Suprapubic skin (tissue), 4 donors: Measurements from ENCODE around the gene APOB. TPM values are rescaled to one million over a fixed set of nuclear protein-coding genes. Genes with fewer than 3 reads are reported as not detected.

ENCODE experiments used
- DNase-seq, 2 donors: peaks; one replicate each; pipeline ENCODE4 v3.0.0-alpha.2; 2019; ENCODE audit warnings: low spot score in 2 of 2
- H3K27ac ChIP-seq: fragments of 200-600 bp; sonication (generic); one replicate; pipeline ENCODE4 v1.5.1; 2019
- H3K27me3 ChIP-seq: fragments of 200-600 bp; sonication (generic); one replicate; pipeline ENCODE4 v1.5.1; 2019
- H3K36me3 ChIP-seq: fragments of 200-600 bp; sonication (generic); one replicate; pipeline ENCODE4 v1.5.1; 2019
- H3K4me1 ChIP-seq: fragments of 200-600 bp; sonication (generic); one replicate; pipeline ENCODE4 v1.5.1; 2019
- H3K4me3 ChIP-seq: fragments of 200-600 bp; sonication (generic); one replicate; pipeline ENCODE4 v1.5.1; 2019; ENCODE audit warnings: mild to moderate bottlenecking
- H3K9me3 ChIP-seq: fragments of 200-600 bp; sonication (generic); one replicate; pipeline ENCODE4 v1.5.1; 2019
- EP300 ChIP-seq: sonication (generic); formaldehyde crosslinking; IDR thresholded peaks from one replicate; pipeline ENCODE4 v1.6.1; 2017; ENCODE audit warnings: antibody characterized with exemption
- POLR2A ChIP-seq, 2 donors: fragments of 450-650 bp; IDR thresholded peaks; one replicate each; pipeline ENCODE4 v1.6.1; 2017; ENCODE audit warnings: antibody characterized with exemption in 2 of 2, mild to moderate bottlenecking in 2 of 2, moderate library complexity in 2 of 2
- POLR2AphosphoS5 ChIP-seq, 3 donors: sonication (generic); formaldehyde crosslinking; IDR thresholded peaks; one replicate each; pipeline ENCODE4 v1.6.1; 2017; ENCODE audit warnings: antibody characterized with exemption in 3 of 3
- WGBS: methylation state at CpG from one replicate; pipeline ENCODE4 v1.1.5; 2018; 5-methylcytosine and 5-hydroxymethylcytosine counted together
- total RNA-seq, 4 donors: library from RNA; depleted of rRNA; stranded (reverse); fragments of >200 nt; gene quantifications; one replicate each; pipeline ENCODE4 v1.1.0, GENCODE V29; 2016
- TF ChIP-seq, protein P1 (sequence below), 2 donors: fragments of 200-600 bp in 1 of 2; fragments of 450-650 bp in 1 of 2; sonication (generic) in 1 of 2; IDR thresholded peaks; one replicate each; pipeline ENCODE4 v1.5.1; 2016 to 2019; ENCODE audit warnings: antibody characterized with exemption in 2 of 2, mild to moderate bottlenecking in 1 of 2, moderate library complexity in 1 of 2

The APOB gene
- total RNA-seq, 4 donors from 2014 or later, result 0.55 to 5.6 (median 3.4) TPM

DNA sequence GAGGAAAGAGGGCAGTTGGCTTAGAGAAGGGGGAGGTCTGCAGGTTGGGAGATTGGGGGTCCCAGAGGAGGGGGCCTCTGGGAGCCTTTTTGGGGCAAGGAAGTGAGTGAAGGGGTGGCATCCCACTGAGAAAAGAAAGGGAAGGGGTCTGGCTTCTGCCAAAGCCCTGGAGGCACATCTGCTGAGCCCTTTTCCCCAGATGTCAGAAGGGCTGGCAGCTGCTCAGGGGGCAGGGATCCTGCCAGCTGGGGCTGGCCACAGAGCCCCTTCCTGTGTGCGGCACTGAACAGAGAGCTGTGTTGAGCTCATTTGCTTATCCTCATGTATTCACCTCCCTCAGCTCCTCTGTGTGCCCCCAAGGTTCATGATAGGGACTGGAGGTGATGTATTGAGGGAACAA is 54.5 kb downstream of the APOB start:
- no peak overlapping the region for H3K27ac ChIP-seq
- H3K4me1 ChIP-seq, result peaks cover 3% of the 10 kb centered on the region
- no peaks in the 10 kb centered on the region for H3K27me3 ChIP-seq
- WGBS, result 82% methylated on average over 1 of the region's 1 CpG
- DNase-seq, result no peak
- TF ChIP-seq, protein P1, sequence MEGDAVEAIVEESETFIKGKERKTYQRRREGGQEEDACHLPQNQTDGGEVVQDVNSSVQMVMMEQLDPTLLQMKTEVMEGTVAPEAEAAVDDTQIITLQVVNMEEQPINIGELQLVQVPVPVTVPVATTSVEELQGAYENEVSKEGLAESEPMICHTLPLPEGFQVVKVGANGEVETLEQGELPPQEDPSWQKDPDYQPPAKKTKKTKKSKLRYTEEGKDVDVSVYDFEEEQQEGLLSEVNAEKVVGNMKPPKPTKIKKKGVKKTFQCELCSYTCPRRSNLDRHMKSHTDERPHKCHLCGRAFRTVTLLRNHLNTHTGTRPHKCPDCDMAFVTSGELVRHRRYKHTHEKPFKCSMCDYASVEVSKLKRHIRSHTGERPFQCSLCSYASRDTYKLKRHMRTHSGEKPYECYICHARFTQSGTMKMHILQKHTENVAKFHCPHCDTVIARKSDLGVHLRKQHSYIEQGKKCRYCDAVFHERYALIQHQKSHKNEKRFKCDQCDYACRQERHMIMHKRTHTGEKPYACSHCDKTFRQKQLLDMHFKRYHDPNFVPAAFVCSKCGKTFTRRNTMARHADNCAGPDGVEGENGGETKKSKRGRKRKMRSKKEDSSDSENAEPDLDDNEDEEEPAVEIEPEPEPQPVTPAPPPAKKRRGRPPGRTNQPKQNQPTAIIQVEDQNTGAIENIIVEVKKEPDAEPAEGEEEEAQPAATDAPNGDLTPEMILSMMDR (IDR thresholded peaks at IDR 0.05), result no peak
- no peak for TF ChIP-seq EP300
- no peak for TF ChIP-seq POLR2A (IDR thresholded peaks at IDR 0.05)
- no peaks in the 10 kb centered on the region for H3K9me3 ChIP-seq
- no peaks in the 10 kb centered on the region for H3K36me3 ChIP-seq
- no peak overlapping the region for H3K4me3 ChIP-seq

DNA sequence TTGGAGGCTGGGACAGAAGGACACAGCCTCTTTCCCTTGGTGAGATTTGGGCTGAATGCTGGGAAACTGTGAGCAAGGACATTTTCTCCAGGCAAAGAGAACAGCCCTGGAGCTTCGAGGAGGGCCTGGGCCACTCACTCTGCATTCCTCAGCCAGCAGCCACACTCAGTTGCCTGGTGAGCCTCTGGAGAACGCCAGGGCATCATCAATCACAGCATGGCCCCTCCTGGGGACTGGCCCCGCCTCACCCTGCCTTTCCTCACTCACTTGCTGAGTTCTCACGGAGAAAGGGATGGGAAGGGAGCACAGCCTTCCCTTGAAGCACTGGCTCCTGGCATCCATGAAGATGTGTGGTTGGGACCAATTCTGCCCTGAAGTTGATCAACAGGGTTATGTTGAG is 55.0 kb downstream of the APOB start:
- Histone ChIP-seq H3K36me3 (no peaks in the 10 kb centered on the region), H3K4me3 (no peak overlapping the region), H3K9me3 (no peaks in the 10 kb centered on the region), H3K4me1 (peaks cover 3% of the 10 kb centered on the region), H3K27me3 (no peaks in the 10 kb centered on the region), H3K27ac (no peak overlapping the region)
- no peak for TF ChIP-seq POLR2A (IDR thresholded peaks at IDR 0.05)
- TF ChIP-seq, protein P1 (IDR thresholded peaks at IDR 0.05), result no peak
- TF ChIP-seq EP300, result no peak
- TF ChIP-seq POLR2AphosphoS5 (IDR thresholded peaks at IDR 0.05), result no peak
- DNase-seq, result no peak
- 100% methylated on average over 1 of the region's 4 CpGs for WGBS

- Histone ChIP-seq H3K4me1 (peaks cover 3% of the 10 kb centered on the region), H3K27me3 (no peaks in the 10 kb centered on the region), H3K27ac (peak overlapping the region; percentile 60), H3K36me3 (no peaks in the 10 kb centered on the region), H3K4me3 (no peak overlapping the region), H3K9me3 (no peaks in the 10 kb centered on the region)
- DNase-seq, result no peak
- TF ChIP-seq POLR2A (IDR thresholded peaks at IDR 0.05) (no peak), EP300 (no peak), POLR2AphosphoS5 (IDR thresholded peaks at IDR 0.05) (peak in 2 of 3 donors; percentile 58 to 65)
- TF ChIP-seq, protein P1 (IDR thresholded peaks at IDR 0.05), result no peak
- WGBS, result 41% methylated on average over 5 of the region's 5 CpGs
These were observed 57.6 kb downstream of the APOB start for GRCh38 chr2:20986024-20986939.

DNA sequence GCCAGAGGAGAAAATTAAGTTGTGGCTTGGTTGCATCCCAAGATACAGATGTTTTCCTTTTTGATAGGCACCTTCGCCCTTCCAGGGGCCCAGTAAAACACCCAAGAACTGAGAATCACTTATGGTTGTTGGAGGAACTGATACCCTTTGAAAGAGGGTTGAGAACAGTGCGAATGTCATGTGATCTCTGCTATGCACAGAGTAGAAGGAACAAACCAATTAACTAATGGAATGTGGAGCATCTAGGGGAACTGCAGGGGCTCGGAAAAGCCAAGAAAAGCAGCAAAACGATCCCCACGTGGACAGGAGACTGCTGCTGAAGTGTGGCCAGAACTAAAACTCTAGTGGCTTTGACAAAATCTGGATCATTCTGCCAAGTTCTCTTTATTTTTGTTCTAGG is 58.8 kb downstream of the APOB start:
- Histone ChIP-seq H3K36me3 (no peaks in the 10 kb centered on the region), H3K9me3 (no peaks in the 10 kb centered on the region), H3K4me1 (peaks cover 3% of the 10 kb centered on the region), H3K27me3 (no peaks in the 10 kb centered on the region), H3K4me3 (no peak overlapping the region), H3K27ac (no peak overlapping the region)
- TF ChIP-seq EP300 (no peak), POLR2AphosphoS5 (IDR thresholded peaks at IDR 0.05) (no peak), POLR2A (IDR thresholded peaks at IDR 0.05) (no peak)
- TF ChIP-seq, protein P1 (IDR thresholded peaks at IDR 0.05), result no peak
- no peak for DNase-seq
- WGBS, result 46% methylated on average over 5 of the region's 5 CpGs

DNA sequence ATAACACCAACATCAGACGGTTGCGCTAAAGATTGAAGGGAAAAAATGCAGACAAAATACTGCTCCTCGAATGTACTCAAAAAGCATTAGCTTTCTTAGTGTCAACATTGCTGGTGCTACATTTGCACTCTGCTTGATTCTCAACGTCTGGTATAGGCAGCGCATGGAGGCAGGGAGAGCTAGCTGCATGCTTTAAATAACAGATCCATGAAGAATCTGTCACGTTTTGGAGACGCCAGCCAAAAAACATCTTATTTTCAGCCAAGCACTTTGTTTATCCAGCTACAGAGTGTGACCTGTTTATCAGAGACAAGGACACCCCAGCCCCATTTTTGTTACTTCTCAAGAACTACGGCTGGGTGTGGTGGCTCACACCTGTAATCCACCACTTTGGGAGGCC is 59.5 kb downstream of the APOB start:
- H3K4me1 ChIP-seq, result peaks cover 3% of the 10 kb centered on the region
- no peak overlapping the region for H3K4me3 ChIP-seq
- no peak for DNase-seq
- no peak for TF ChIP-seq EP300
- TF ChIP-seq POLR2A (IDR thresholded peaks at IDR 0.05), result no peak
- TF ChIP-seq, protein P1 (IDR thresholded peaks at IDR 0.05), result no peak
- TF ChIP-seq POLR2AphosphoS5 (IDR thresholded peaks at IDR 0.05), result no peak
- no peak overlapping the region for H3K27ac ChIP-seq
- H3K27me3 ChIP-seq, result no peaks in the 10 kb centered on the region
- H3K36me3 ChIP-seq, result no peaks in the 10 kb centered on the region
- WGBS, result 79% methylated on average over 8 of the region's 8 CpGs
- no peaks in the 10 kb centered on the region for H3K9me3 ChIP-seq
